Mucosa of stomach (tissue), 1 donor: ENCODE data around the gene TRPV2.

ENCODE experiments used
- H3K27me3 ChIP-seq: one replicate; pipeline ENCODE4 v1.7.0; 2013; ENCODE audit warnings: mild to moderate bottlenecking, low read length; ENCODE audit not compliant: control insufficient read depth, insufficient read depth
- H3K36me3 ChIP-seq: one replicate; pipeline ENCODE4 v1.7.0; 2013; ENCODE audit warnings: low read length; ENCODE audit not compliant: control insufficient read depth, insufficient read depth
- H3K4me1 ChIP-seq: one replicate; pipeline ENCODE4 v1.7.0; 2013; ENCODE audit warnings: mild to moderate bottlenecking, low read length; ENCODE audit not compliant: control insufficient read depth, insufficient read depth
- H3K4me3 ChIP-seq: one replicate; pipeline ENCODE4 v1.7.0; 2013; ENCODE audit warnings: low read length
- H3K9ac ChIP-seq: one replicate; pipeline ENCODE4 v1.7.0; 2013; ENCODE audit warnings: mild to moderate bottlenecking, low read length, moderate library complexity
- H3K9me3 ChIP-seq: one replicate; pipeline ENCODE4 v1.7.0; 2013; ENCODE audit warnings: mild to moderate bottlenecking, low read length, moderate library complexity; ENCODE audit not compliant: control insufficient read depth
- donor health status: Pancreatic carcinoma.

Gene TRPV2

DNA sequence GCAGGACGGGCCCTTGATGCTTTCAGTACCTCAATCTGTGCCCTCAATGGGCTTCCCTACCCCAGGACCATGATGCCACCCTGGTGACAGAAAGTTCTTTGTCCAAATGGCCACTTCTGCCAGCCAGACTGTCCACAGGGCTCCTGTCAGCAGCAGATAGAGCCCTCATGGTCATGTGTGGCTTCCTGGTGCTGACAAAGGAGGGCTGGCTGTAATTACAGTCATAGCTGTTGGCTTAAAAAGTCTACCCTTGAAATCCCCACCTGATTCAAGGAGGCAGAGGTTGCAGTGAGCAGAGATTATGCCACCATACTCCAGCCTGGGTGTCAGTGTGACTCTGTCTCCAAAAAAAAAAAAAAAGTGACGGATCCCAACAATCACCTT is 3.3 kb downstream of the TRPV2 start:
- no peaks in the 10 kb centered on the region for H3K9me3 ChIP-seq

DNA sequence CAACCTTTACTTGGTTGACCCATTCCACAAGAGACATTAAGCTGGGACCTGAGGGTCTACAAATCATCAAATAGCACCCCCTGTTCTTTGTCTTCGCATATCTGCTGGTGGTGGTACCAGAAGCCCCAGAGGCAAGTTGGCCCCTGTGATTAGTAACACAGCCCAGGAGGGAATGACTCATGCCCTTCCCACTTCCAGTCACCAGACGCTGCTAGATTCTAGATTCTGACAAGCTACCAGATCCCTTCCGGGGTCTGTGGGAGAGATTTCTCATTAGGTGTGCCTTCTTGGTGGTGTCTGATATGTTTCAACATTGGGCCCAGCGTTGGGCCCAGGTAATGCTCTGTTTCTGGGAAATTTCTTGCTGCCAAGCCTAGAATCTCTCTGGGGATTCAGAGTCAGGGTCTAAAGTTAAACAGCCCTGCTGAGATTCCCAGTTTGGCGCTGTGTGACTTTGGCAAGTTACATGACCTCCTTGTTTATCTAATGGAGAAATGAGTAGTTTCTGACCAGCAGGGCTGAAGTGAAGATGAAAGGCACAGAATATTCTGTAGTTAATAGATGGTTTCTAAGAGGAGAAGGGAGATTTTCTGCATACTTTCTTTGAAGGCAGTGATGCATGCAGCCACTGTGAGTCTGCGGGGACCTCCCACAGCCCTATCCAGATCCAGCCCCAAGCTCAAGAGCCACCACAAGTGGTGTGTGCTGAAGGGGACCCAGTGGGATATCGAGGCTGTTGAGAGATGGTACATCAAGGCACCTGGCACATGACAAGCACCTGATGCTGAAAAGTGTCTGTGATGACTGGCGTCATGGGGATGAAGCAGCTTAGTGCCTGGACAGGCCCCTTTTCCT is 3.9 kb downstream of the TRPV2 start:
- H3K4me1 ChIP-seq, result peaks cover 41% of the 10 kb centered on the region
- no peaks in the 10 kb centered on the region for H3K9me3 ChIP-seq
- no peak overlapping the region for H3K4me3 ChIP-seq
- peaks cover 2% of the 10 kb centered on the region for H3K27me3 ChIP-seq
- H3K36me3 ChIP-seq, result no peaks in the 10 kb centered on the region
- no peak overlapping the region for H3K9ac ChIP-seq

More for the DNA sequence above, 3.3 kb downstream of the TRPV2 start:
- Histone ChIP-seq H3K9ac (no peak overlapping the region), H3K4me1 (peaks cover 41% of the 10 kb centered on the region), H3K27me3 (peaks cover 2% of the 10 kb centered on the region), H3K4me3 (no peak overlapping the region), H3K36me3 (no peaks in the 10 kb centered on the region)

DNA sequence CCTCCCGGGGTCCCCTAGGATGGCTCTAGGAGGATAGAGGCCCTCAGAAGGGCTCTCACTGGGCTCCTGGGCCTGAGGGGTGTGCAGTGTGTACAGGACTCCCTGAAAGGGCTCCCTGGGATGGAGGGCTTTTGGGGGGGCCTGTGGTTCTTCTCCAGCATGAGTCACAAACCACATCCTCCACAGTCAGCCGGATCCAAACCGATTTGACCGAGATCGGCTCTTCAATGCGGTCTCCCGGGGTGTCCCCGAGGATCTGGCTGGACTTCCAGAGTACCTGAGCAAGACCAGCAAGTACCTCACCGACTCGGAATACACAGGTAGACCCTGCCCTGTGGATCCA is 4.5 kb downstream of the TRPV2 start:
- Histone ChIP-seq H3K27me3 (peaks cover 2% of the 10 kb centered on the region), H3K36me3 (no peaks in the 10 kb centered on the region), H3K9ac (no peak overlapping the region), H3K9me3 (no peaks in the 10 kb centered on the region), H3K4me3 (no peak overlapping the region), H3K4me1 (peaks cover 41% of the 10 kb centered on the region)

DNA sequence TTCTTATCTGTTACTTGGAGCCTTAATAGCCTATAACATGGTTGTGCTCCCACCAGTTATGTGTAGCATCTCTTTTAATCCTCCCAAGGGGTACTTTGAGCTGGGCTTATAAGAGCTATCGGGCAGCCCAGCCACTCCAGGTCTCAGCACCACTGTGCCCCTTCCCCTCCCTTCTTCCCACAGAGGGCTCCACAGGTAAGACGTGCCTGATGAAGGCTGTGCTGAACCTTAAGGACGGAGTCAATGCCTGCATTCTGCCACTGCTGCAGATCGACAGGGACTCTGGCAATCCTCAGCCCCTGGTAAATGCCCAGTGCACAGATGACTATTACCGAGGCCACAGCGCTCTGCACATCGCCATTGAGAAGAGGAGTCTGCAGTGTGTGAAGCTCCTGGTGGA is 7.0 kb downstream of the TRPV2 start:
- Histone ChIP-seq H3K27me3 (peaks cover 2% of the 10 kb centered on the region), H3K4me3 (no peak overlapping the region), H3K36me3 (no peaks in the 10 kb centered on the region), H3K4me1 (peaks cover 32% of the 10 kb centered on the region), H3K9me3 (no peaks in the 10 kb centered on the region), H3K9ac (no peak overlapping the region)

DNA sequence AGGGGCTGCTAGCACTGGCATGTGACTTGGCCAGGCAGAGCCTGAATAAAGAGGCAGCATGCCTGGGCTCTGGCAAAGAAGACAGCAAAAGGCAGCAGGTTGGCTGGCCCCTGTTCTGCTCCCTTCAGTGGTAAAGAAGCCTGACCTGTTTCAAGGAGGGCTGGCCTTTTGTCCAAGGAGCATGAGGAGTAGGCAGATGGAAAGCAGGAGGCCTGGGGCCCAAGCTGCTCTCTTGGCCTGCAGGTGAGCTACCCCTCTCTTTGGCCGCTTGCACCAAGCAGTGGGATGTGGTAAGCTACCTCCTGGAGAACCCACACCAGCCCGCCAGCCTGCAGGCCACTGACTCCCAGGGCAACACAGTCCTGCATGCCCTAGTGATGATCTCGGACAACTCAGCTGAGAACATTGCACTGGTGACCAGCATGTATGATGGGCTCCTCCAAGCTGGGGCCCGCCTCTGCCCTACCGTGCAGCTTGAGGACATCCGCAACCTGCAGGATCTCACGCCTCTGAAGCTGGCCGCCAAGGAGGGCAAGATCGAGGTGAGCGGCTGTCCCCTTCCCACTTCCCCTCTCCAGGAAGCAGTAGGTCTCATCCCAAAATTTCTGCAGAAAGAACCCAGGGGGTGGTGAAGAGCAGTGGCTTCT is 8.0 kb downstream of the TRPV2 start:
- Histone ChIP-seq H3K9ac (no peak overlapping the region), H3K4me1 (peaks cover 29% of the 10 kb centered on the region), H3K9me3 (no peaks in the 10 kb centered on the region), H3K27me3 (peaks cover 2% of the 10 kb centered on the region), H3K36me3 (no peaks in the 10 kb centered on the region), H3K4me3 (no peak overlapping the region)

DNA sequence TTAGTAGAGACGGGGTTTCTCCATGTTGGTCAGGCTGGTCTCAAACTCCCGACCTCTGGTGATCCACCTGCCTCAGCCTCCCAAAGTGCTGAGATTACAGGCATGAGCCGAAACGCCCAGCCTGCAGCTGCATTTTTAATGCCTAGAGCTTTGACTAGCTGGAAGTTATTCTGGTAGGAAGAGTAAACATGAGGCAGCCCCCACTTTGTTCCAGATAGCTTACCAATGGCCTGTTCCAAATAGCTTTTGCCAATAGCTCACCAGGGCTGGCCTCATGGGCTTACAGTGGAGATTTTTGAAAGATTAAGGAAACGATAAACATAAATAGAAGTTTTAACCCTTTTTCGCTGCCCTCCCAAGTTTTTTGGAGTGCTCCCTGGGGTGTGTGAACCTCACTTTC is 9.8 kb downstream of the TRPV2 start:
- Histone ChIP-seq H3K4me1 (peaks cover 17% of the 10 kb centered on the region), H3K9ac (no peak overlapping the region), H3K36me3 (no peaks in the 10 kb centered on the region), H3K27me3 (no peaks in the 10 kb centered on the region), H3K9me3 (no peaks in the 10 kb centered on the region), H3K4me3 (no peak overlapping the region)

DNA sequence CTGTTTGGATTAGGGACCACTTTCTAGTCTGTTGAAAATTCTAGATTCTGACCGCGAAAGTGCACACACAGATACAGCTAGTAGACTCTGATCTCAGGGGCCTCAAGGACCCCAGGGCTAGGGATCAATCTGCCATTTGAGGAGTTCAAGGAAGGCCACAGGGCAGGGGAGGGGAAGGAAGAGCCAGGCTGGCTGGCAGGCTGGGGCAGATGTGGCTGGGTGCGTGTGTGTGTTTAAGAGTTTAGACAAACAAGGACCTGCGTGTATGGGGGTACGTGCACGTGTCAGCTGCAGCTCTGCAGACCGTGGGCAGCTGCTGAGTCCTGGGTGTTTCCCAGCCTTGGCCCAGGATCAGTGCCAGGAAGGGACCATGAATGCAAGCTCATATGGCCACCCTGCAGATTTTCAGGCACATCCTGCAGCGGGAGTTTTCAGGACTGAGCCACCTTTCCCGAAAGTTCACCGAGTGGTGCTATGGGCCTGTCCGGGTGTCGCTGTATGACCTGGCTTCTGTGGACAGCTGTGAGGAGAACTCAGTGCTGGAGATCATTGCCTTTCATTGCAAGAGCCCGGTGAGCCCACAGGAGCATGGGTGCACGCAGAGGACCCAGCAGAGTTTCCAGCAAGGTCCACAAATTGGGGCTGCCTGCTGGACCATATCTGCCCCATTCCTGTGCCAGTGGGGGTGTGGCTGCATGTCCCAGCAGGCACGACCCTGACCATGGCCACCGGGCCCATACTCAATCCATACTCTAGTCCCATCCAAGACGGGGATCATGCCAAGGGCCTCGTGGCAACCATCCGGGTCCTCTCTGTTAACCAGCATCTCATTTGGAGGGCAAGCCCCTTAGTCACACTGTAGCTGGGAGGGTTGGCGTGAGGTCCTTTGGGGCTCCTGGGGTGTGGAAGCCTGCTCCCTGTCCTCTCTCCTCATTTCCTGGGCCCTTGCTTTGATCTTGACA is 10.6 kb downstream of the TRPV2 start:
- Histone ChIP-seq H3K9ac (no peak overlapping the region), H3K4me1 (peaks cover 15% of the 10 kb centered on the region), H3K36me3 (no peaks in the 10 kb centered on the region), H3K9me3 (no peaks in the 10 kb centered on the region), H3K4me3 (no peak overlapping the region), H3K27me3 (no peaks in the 10 kb centered on the region)

DNA sequence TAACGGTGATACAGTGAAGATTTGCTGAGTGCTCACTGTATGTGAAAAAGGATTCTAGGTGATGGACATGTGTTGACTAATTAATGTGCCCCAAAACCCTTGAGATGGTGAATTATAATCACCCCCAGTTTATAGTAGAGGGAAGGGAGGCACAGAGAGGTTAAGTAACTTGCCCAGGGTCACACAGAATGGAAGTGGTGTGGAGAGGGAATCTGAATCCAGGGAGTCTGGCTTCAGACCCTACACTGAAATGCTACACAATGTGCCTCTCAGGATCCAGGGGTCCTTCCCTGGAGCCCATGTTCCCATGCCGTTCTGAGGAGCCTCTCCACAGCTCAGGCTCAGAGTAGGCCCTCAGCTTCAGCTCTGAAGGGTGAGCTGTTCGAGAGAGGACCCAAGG is 11.6 kb downstream of the TRPV2 start:
- H3K27me3 ChIP-seq, result no peaks in the 10 kb centered on the region
- no peak overlapping the region for H3K4me3 ChIP-seq
- peaks cover 15% of the 10 kb centered on the region for H3K4me1 ChIP-seq
- H3K36me3 ChIP-seq, result no peaks in the 10 kb centered on the region
- H3K9me3 ChIP-seq, result no peaks in the 10 kb centered on the region
- no peak overlapping the region for H3K9ac ChIP-seq

DNA sequence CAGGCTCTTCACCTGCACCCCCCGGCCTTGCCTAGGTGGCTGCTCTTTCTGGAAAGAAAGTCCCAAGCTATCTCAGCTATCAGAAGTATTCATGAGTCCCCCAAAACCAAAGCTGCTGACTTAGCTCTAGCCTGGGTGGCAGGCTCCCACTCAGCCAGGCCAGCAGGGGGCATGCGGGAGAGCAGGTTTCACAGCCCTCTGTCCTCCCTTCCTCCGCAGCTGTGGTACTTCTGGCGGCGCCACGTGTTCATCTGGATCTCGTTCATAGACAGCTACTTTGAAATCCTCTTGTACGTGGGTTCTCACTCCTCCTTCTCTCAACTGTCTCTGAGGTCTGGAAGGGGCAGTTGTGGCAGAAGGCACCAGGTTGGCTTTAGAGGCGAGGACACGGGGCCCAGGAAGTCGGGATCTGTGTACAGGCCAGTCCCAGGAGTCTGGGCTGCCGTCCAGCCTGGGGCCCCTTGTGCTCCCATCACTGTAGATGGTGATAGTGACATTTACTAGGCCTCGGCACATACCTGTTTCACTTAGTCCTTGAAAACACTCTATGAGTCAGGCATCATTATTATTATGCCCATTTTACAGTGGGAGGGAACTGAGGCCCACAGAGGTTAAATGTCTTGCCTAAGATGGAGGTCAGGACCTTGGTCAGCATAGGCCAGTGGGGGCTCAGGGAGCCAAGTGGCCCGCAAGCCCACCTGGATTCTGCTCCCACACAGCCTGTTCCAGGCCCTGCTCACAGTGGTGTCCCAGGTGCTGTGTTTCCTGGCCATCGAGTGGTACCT is 12.9 kb downstream of the TRPV2 start:
- Histone ChIP-seq H3K27me3 (no peaks in the 10 kb centered on the region), H3K4me3 (no peak overlapping the region), H3K9ac (peak overlapping the region; percentile 2), H3K9me3 (no peaks in the 10 kb centered on the region), H3K4me1 (peaks cover 15% of the 10 kb centered on the region), H3K36me3 (no peaks in the 10 kb centered on the region)

DNA sequence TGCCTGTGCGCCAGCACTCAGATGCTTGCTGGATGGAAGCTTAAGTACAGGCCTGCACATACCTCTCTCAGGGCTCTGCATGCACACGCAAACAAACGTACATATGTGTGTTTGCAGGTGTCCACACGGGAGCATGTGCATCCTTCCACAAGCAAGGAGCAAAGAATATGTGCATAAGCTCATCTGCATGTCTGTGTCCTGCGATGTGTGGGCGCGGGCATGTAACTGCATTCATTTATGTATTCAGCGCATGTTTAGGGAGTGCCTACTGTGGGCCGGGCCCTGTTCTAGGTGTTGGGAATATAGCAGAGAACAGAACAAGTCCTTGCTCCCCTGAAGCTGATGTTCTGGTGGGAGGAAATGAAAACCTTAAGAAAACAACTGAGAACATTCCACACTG is 13.7 kb downstream of the TRPV2 start:
- H3K9ac ChIP-seq, result no peak overlapping the region
- no peaks in the 10 kb centered on the region for H3K9me3 ChIP-seq
- H3K4me3 ChIP-seq, result no peak overlapping the region
- H3K36me3 ChIP-seq, result no peaks in the 10 kb centered on the region
- H3K27me3 ChIP-seq, result no peaks in the 10 kb centered on the region
- peaks cover 15% of the 10 kb centered on the region for H3K4me1 ChIP-seq

DNA sequence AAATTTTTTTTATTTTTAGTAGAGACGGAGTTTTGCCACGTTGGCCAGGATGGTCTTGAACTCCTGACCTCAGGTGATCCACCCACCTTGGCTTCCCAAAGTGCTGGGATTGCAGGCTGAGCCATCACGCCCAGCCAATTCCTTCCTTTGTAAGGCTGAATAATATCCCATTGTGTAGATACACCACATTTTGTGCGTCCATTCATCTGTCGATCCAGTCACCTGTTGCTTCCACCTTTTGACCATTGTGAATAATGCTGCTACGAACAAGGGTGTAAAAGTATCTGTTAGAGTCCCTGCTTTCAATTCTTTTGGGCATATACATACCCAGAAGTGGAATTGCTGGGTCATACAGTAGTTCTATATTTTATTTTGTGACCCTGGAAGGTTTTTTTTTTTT is 15.3 kb downstream of the TRPV2 start:
- no peak overlapping the region for H3K9ac ChIP-seq
- H3K4me1 ChIP-seq, result peaks cover 10% of the 10 kb centered on the region
- H3K27me3 ChIP-seq, result no peaks in the 10 kb centered on the region
- no peak overlapping the region for H3K4me3 ChIP-seq
- H3K36me3 ChIP-seq, result no peaks in the 10 kb centered on the region
- H3K9me3 ChIP-seq, result no peaks in the 10 kb centered on the region
